IPS-18a (cell line): ENCODE measurements around the gene EIF3L.

Source experiments
- H3K27ac ChIP-seq: one replicate; pipeline ENCODE4 v1.5.1; 2013; ENCODE audit warnings: low read length
- H3K27me3 ChIP-seq: one replicate; pipeline ENCODE4 v1.6.1; 2013; ENCODE audit warnings: mild to moderate bottlenecking, low read length; ENCODE audit not compliant: control insufficient read depth, insufficient read depth
- H3K36me3 ChIP-seq: one replicate; pipeline ENCODE4 v1.6.1; 2013; ENCODE audit warnings: low read depth, low read length; ENCODE audit not compliant: control insufficient read depth
- H3K4me1 ChIP-seq: one replicate; pipeline ENCODE4 v1.6.1; 2013; ENCODE audit warnings: low read depth, low read length; ENCODE audit not compliant: control insufficient read depth
- H3K4me3 ChIP-seq: one replicate; pipeline ENCODE4 v1.5.1; 2013; ENCODE audit warnings: low read length
- H3K9ac ChIP-seq: one replicate; pipeline ENCODE4 v1.6.1; 2013; ENCODE audit warnings: mild to moderate bottlenecking, low read length, moderate library complexity
- H3K9me3 ChIP-seq: one replicate; pipeline ENCODE4 v1.6.1; 2013; ENCODE audit warnings: low read depth, low read length; ENCODE audit not compliant: control insufficient read depth

EIF3L gene

GRCh38 chr22:37807410-37808293 lies 41.6 kb upstream of the EIF3L start, which contains the start of gene GCAT:
Gene GCAT, plus strand, starts transcription at chr22:37807934. Its CDS starts 34 bp downstream, at chr22:37807968.
- H3K4me1 ChIP-seq, result peaks cover 34% of the 10 kb centered on the region
- peak within 1 kb of the TSS; percentile 82 for H3K4me3 ChIP-seq
- H3K27me3 ChIP-seq, result peaks cover 59% of the 10 kb centered on the region
- no peaks in the 10 kb centered on the region for H3K9me3 ChIP-seq
- H3K9ac ChIP-seq, result peak within 1 kb of the TSS; percentile 67
- no peak within 1 kb of the TSS for H3K27ac ChIP-seq
- no peaks in the 10 kb centered on the region for H3K36me3 ChIP-seq

GRCh38 chr22:37808294-37808657 lies 40.9 kb upstream of the EIF3L start:
- Histone ChIP-seq H3K4me1 (peaks cover 30% of the 10 kb centered on the region), H3K9ac (peak overlapping the region; percentile 67), H3K4me3 (peak overlapping the region; percentile 82), H3K9me3 (no peaks in the 10 kb centered on the region), H3K27me3 (peaks cover 52% of the 10 kb centered on the region), H3K27ac (no peak overlapping the region), H3K36me3 (no peaks in the 10 kb centered on the region)

- Histone ChIP-seq H3K9me3 (no peaks in the 10 kb centered on the region), H3K9ac (no peak overlapping the region), H3K36me3 (peaks cover under 1% of the 10 kb centered on the region), H3K27ac (no peak overlapping the region), H3K27me3 (peaks cover 38% of the 10 kb centered on the region), H3K4me1 (peaks cover 20% of the 10 kb centered on the region), H3K4me3 (no peak overlapping the region)
These were observed 39.4 kb upstream of the EIF3L start for GRCh38 chr22:37809672-37810333.

GRCh38 chr22:37811867-37812266 lies 37.4 kb upstream of the EIF3L start:
- peaks cover 5% of the 10 kb centered on the region for H3K36me3 ChIP-seq
- H3K9ac ChIP-seq, result no peak overlapping the region
- H3K4me3 ChIP-seq, result no peak overlapping the region
- peaks cover 19% of the 10 kb centered on the region for H3K27me3 ChIP-seq
- peaks cover 5% of the 10 kb centered on the region for H3K4me1 ChIP-seq
- no peaks in the 10 kb centered on the region for H3K9me3 ChIP-seq
- no peak overlapping the region for H3K27ac ChIP-seq

- H3K4me3 ChIP-seq, result no peak overlapping the region
- H3K27me3 ChIP-seq, result peaks cover 15% of the 10 kb centered on the region
- H3K36me3 ChIP-seq, result peaks cover 5% of the 10 kb centered on the region
- no peak overlapping the region for H3K27ac ChIP-seq
- H3K9ac ChIP-seq, result no peak overlapping the region
- peaks cover 6% of the 10 kb centered on the region for H3K4me1 ChIP-seq
- H3K9me3 ChIP-seq, result no peaks in the 10 kb centered on the region
These were observed 36.1 kb upstream of the EIF3L start for GRCh38 chr22:37812869-37813678.

DNA sequence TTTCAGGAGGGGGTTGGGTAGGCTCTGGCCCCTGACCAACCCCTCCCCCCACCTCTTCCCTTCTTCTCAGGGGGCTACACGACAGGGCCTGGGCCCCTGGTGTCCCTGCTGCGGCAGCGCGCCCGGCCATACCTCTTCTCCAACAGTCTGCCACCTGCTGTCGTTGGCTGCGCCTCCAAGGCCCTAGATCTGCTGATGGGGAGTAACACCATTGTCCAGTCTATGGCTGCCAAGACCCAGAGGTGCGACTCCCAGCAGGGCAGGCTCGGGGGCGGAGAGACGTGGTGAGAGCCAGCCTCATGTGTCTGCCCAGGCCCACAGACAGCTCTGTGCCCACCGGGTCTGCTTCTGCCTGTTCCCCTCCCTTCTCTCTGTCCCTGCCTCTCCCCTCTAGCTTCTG lies 33.6 kb upstream of the EIF3L start:
- Histone ChIP-seq H3K4me3 (no peak overlapping the region), H3K27me3 (peaks cover 24% of the 10 kb centered on the region), H3K27ac (no peak overlapping the region), H3K9me3 (no peaks in the 10 kb centered on the region), H3K36me3 (peaks cover 5% of the 10 kb centered on the region), H3K9ac (no peak overlapping the region), H3K4me1 (peaks cover 8% of the 10 kb centered on the region)

GRCh38 chr22:37816543-37817180 lies 32.6 kb upstream of the EIF3L start:
- Histone ChIP-seq H3K27ac (no peak overlapping the region), H3K9ac (no peak overlapping the region), H3K36me3 (peaks cover 5% of the 10 kb centered on the region), H3K4me1 (peaks cover 8% of the 10 kb centered on the region), H3K9me3 (no peaks in the 10 kb centered on the region), H3K4me3 (no peak overlapping the region), H3K27me3 (peaks cover 31% of the 10 kb centered on the region)

GRCh38 chr22:37817705-37818408 lies 31.4 kb upstream of the EIF3L start:
- H3K27me3 ChIP-seq, result peaks cover 36% of the 10 kb centered on the region
- H3K27ac ChIP-seq, result peak overlapping the region; percentile 60
- H3K9me3 ChIP-seq, result no peaks in the 10 kb centered on the region
- peak overlapping the region; percentile 60 for H3K4me3 ChIP-seq
- peaks cover 5% of the 10 kb centered on the region for H3K36me3 ChIP-seq
- H3K4me1 ChIP-seq, result peaks cover 17% of the 10 kb centered on the region
- peak overlapping the region; percentile 53 for H3K9ac ChIP-seq

DNA sequence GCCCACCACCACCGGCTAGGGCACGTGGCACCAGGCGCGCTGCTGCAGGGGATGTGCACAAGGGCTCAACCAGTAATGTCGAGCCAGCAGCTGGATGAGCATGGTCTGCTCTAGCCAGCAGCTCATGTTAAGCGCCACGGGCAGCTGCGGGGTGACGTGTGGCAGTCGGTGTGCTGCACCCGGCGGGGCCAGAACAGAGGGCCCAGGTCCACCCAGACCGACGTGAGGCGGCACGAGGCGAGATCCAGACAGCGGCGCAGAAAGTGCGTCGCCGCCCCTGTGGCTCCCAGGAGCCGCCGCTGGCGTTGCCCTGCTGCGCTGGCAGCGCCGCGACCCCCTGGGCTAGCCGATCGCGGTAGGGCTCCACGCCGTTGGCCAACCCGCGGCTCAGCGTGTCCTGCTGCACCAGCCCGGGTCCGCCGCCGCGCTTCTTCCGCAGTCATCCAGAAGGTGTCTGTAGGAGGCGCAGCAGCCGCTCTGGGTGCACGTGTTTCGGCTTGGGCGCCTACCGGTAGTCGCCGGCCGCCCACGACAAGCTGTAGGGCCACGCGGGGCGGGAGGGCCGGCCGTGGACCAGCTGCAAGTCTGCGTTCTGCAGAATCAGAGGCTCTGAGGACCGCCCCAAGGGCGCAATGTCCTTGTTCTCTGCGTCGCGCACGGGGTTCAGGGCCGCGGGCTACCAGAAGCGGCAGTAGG lies 30.7 kb upstream of the EIF3L start:
- no peak overlapping the region for H3K27ac ChIP-seq
- H3K36me3 ChIP-seq, result peaks cover 5% of the 10 kb centered on the region
- peak overlapping the region; percentile 53 for H3K9ac ChIP-seq
- H3K4me1 ChIP-seq, result peaks cover 21% of the 10 kb centered on the region
- H3K9me3 ChIP-seq, result no peaks in the 10 kb centered on the region
- H3K27me3 ChIP-seq, result peaks cover 43% of the 10 kb centered on the region
- H3K4me3 ChIP-seq, result peak overlapping the region; percentile 60

GRCh38 chr22:37819105-37819433 lies 30.1 kb upstream of the EIF3L start:
- H3K36me3 ChIP-seq, result peaks cover 5% of the 10 kb centered on the region
- no peak overlapping the region for H3K27ac ChIP-seq
- H3K9me3 ChIP-seq, result no peaks in the 10 kb centered on the region
- H3K4me1 ChIP-seq, result peaks cover 21% of the 10 kb centered on the region
- H3K27me3 ChIP-seq, result peaks cover 48% of the 10 kb centered on the region
- no peak overlapping the region for H3K9ac ChIP-seq
- peak overlapping the region; percentile 60 for H3K4me3 ChIP-seq
